Fibroblast of peridontal ligament (primary cell): ENCODE data around the gene AGK.
"Not testable (repeated sequence)": the region's sequence is repeated elsewhere in the genome, so short reads cannot be mapped to it uniquely, and the experiment has no call there.

Experiments used
- DNase-seq: peaks from one replicate; pipeline ENCODE4 v3.0.0-alpha.2; 2010; ENCODE audit errors: extremely low read depth

AGK gene

GRCh38 chr7:141675436-141676215 is 124.4 kb downstream of the AGK start:
- DNase-seq = no peak

GRCh38 chr7:141676618-141677017 is 125.4 kb downstream of the AGK start:
- no peak for DNase-seq

GRCh38 chr7:141679014-141679413 is 127.8 kb downstream of the AGK start:
- no peak for DNase-seq

GRCh38 chr7:141685285-141686023 is 134.2 kb downstream of the AGK start:
- DNase-seq = no peak

- DNase-seq = no peak
Observed at GRCh38 chr7:141686074-141686473, 134.9 kb downstream of the AGK start.

GRCh38 chr7:141686670-141687069 is 135.5 kb downstream of the AGK start:
- no peak for DNase-seq

GRCh38 chr7:141688043-141688442 is 136.8 kb downstream of the AGK start:
- DNase-seq = no peak

GRCh38 chr7:141689072-141689825 is 138.0 kb downstream of the AGK start:
- not testable (repeated sequence) for DNase-seq

GRCh38 chr7:141691540-141691939 is 140.3 kb downstream of the AGK start:
- DNase-seq = no peak

GRCh38 chr7:141691961-141692360 is 140.8 kb downstream of the AGK start:
- no peak for DNase-seq

GRCh38 chr7:141693082-141693481 is 141.9 kb downstream of the AGK start:
- no peak for DNase-seq

GRCh38 chr7:141695803-141696289 is 144.6 kb downstream of the AGK start:
- no peak for DNase-seq

GRCh38 chr7:141696348-141696747 is 145.1 kb downstream of the AGK start:
- no peak for DNase-seq

GRCh38 chr7:141697211-141697871 is 146.1 kb downstream of the AGK start:
- no peak for DNase-seq

GRCh38 chr7:141698247-141699015 is 147.2 kb downstream of the AGK start:
- DNase-seq = no peak

- no peak for DNase-seq
Observed at GRCh38 chr7:141699860-141700259, 148.7 kb downstream of the AGK start.

- DNase-seq = no peak
Observed at GRCh38 chr7:141700296-141700847, 149.2 kb downstream of the AGK start.

- DNase-seq = no peak
Observed at GRCh38 chr7:141700848-141701371, 149.7 kb downstream of the AGK start.

- DNase-seq = no peak
Observed at GRCh38 chr7:141701489-141702046, 150.4 kb downstream of the AGK start.

- DNase-seq = no peak
Observed at GRCh38 chr7:141702047-141702567, 150.9 kb downstream of the AGK start, which contains the start of gene DENND11. TSS of gene DENND11 (minus strand) at chr7:141702166. CDS start at chr7:141702153, 13 bp downstream.
